Ascending aorta (tissue), 2 donors: ENCODE measurements around the gene GALNT18. TPM values are rescaled to one million over a fixed set of nuclear protein-coding genes. Genes with fewer than 3 reads are reported as not detected.

Experiments used
- DNase-seq, 2 donors: peaks; one replicate each; pipeline ENCODE4 v3.0.0-alpha.2; 2019; ENCODE audit warnings: low spot score in 2 of 2
- H3K27ac ChIP-seq, 2 donors: fragments of 200-600 bp; sonication (generic); one replicate each; pipeline ENCODE4 v1.5.1; 2016 to 2017; ENCODE audit warnings: mild to moderate bottlenecking in 1 of 2
- H3K27me3 ChIP-seq: fragments of 200-600 bp; sonication (generic); one replicate; pipeline ENCODE4 v1.5.1; 2017
- H3K36me3 ChIP-seq, 2 donors: fragments of 200-600 bp; sonication (generic); one replicate each; pipeline ENCODE4 v1.5.1; 2016
- H3K4me1 ChIP-seq, 2 donors: fragments of 200-600 bp; sonication (generic); one replicate each; pipeline ENCODE4 v1.5.1; 2016 to 2017; ENCODE audit warnings: mild to moderate bottlenecking in 1 of 2
- H3K4me3 ChIP-seq, 2 donors: fragments of 200-600 bp; sonication (generic); one replicate each; pipeline ENCODE4 v1.5.1; 2016 to 2017; ENCODE audit warnings: mild to moderate bottlenecking in 1 of 2
- H3K9me3 ChIP-seq, 2 donors: fragments of 200-600 bp; sonication (generic); one replicate each; pipeline ENCODE4 v1.5.1; 2016
- CTCF ChIP-seq, 3 experiments: fragments of 200-600 bp in 2 of 3; fragments of 450-650 bp in 1 of 3; sonication (generic) in 2 of 3; IDR thresholded peaks; one replicate each; pipeline ENCODE4 v1.5.1; 2016 to 2019; ENCODE audit warnings: antibody characterized with exemption in 3 of 3, mild to moderate bottlenecking in 1 of 3, moderate library complexity in 1 of 3
- intact Hi-C: fragments of 100-400 bp; cut with DNase I; formaldehyde crosslinking; loops from one replicate; pipeline ENCODE4 v1.15.1; 2023
- total RNA-seq: library from RNA; depleted of rRNA; stranded (reverse); fragments of >200 nt; gene quantifications from one replicate; pipeline ENCODE4 v1.1.0, GENCODE V29; 2016

Gene GALNT18
- total RNA-seq, 1 donor from 2014 or later, result 53.5 TPM

DNA sequence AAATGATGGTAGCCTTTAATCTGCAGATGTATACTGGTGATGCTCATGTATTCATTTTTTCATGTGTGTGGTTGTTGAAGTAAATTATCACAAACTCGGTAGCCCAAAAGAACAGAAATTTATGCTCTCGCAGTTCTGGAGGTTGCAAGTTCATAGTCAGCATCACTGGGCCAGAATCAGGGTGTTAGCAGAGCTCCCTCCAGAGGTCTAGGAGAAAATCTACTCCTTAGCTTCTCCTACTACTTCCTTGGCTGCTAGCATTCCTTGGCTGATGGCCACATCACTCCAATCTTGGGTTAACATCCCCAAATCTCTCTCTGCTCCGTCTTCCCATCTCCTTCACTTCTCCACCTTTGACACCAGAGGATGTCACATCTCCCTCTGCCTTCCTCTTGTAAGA, 45.3 kb upstream of the GALNT18 start:
- Histone ChIP-seq H3K4me1 (no peaks in the 10 kb centered on the region), H3K36me3 (no peaks in the 10 kb centered on the region), H3K27ac (no peak overlapping the region), H3K9me3 (no peaks in the 10 kb centered on the region), H3K4me3 (no peak overlapping the region), H3K27me3 (no peaks in the 10 kb centered on the region)
- intact Hi-C loops, result no loop called here
- TF ChIP-seq CTCF (IDR thresholded peaks at IDR 0.05), result no peak
- DNase-seq, result no peak

- Histone ChIP-seq H3K4me3 (no peak overlapping the region), H3K27me3 (no peaks in the 10 kb centered on the region), H3K4me1 (no peaks in the 10 kb centered on the region), H3K27ac (no peak overlapping the region), H3K36me3 (no peaks in the 10 kb centered on the region), H3K9me3 (no peaks in the 10 kb centered on the region)
- DNase-seq, result no peak
- TF ChIP-seq CTCF (IDR thresholded peaks at IDR 0.05), result no peak
- intact Hi-C loops, result no loop called here
These were observed 43.6 kb upstream of the GALNT18 start for GRCh38 chr11:11665407-11665806.

DNA sequence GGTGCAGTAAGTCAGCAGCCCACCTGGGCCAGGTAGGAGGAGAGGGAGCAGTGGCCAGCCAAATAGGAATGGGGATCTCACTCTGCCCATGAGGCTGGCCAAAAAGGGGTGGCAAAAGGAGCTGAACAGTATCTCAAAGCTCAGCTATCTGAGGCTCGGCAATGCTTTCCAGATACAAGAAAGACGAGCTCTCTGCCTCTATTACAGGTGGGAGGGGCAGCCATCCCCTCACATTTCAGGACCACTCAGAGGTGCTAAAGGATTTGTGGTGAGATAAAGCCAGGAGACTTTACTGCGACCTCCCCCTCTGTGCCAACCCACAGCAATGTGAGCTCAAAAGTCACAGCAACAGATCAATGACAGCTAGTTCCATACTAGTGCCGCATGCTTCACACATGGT, 42.1 kb upstream of the GALNT18 start:
- H3K27me3 ChIP-seq, result no peaks in the 10 kb centered on the region
- H3K4me1 ChIP-seq, result no peaks in the 10 kb centered on the region
- intact Hi-C loops, result no loop called here
- H3K9me3 ChIP-seq, result no peaks in the 10 kb centered on the region
- TF ChIP-seq CTCF (IDR thresholded peaks at IDR 0.05), result no peak
- H3K36me3 ChIP-seq, result no peaks in the 10 kb centered on the region
- no peak overlapping the region for H3K4me3 ChIP-seq
- H3K27ac ChIP-seq, result no peak overlapping the region
- DNase-seq, result no peak

DNA sequence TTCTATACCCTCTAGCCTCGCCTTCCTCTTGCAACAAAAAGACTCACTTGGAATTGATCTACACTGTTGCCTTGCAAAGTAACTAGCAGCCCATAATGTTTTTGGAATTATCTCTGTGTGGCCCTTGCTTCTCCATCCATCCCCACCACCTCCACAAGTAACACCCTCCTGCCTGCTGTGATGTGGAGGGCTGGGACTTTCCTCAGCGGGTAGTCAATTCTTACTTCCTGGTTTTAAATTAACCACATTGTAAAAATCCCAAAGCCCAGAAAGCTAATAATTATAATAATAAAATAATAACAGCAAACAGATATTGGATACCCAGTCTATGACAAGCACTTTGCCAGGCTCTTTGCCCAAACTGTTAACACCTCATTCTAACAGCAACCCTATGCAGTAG, 40.8 kb upstream of the GALNT18 start:
- no peaks in the 10 kb centered on the region for H3K4me1 ChIP-seq

GRCh38 chr11:11661326-11662040, 39.7 kb upstream of the GALNT18 start:
- Histone ChIP-seq H3K9me3 (no peaks in the 10 kb centered on the region), H3K27ac (no peak overlapping the region), H3K36me3 (no peaks in the 10 kb centered on the region), H3K27me3 (no peaks in the 10 kb centered on the region), H3K4me3 (no peak overlapping the region), H3K4me1 (no peaks in the 10 kb centered on the region)
- DNase-seq, result no peak
- TF ChIP-seq CTCF (IDR thresholded peaks at IDR 0.05), result no peak
- intact Hi-C loops, result no loop called here

More for the DNA sequence above, 40.8 kb upstream of the GALNT18 start:
- Histone ChIP-seq H3K36me3 (no peaks in the 10 kb centered on the region), H3K27ac (no peak overlapping the region), H3K27me3 (no peaks in the 10 kb centered on the region), H3K9me3 (no peaks in the 10 kb centered on the region), H3K4me3 (no peak overlapping the region)
- intact Hi-C loops, result no loop called here
- TF ChIP-seq CTCF (IDR thresholded peaks at IDR 0.05), result no peak
- DNase-seq, result no peak

GRCh38 chr11:11660363-11660740, 38.5 kb upstream of the GALNT18 start:
- no peaks in the 10 kb centered on the region for H3K27me3 ChIP-seq
- no peak overlapping the region for H3K27ac ChIP-seq
- no peak overlapping the region for H3K4me3 ChIP-seq
- no peaks in the 10 kb centered on the region for H3K4me1 ChIP-seq
- no peak for TF ChIP-seq CTCF (IDR thresholded peaks at IDR 0.05)
- intact Hi-C loops, result no loop called here
- H3K9me3 ChIP-seq, result no peaks in the 10 kb centered on the region
- H3K36me3 ChIP-seq, result no peaks in the 10 kb centered on the region
- no peak for DNase-seq
